ENCODE measurements around the gene NDUFA13.
"Not testable (repeated sequence)": the region's sequence is repeated elsewhere in the genome, so short reads cannot be mapped to it uniquely, and the experiment has no call there.

NDUFA13 gene

GRCh38 chr19:19515642-19516519 lies at the start of gene NDUFA13:
Gene NDUFA13 (plus strand): TSS chr19:19516225. CDS start chr19:19516239, 14 bp downstream.
- H3K4me3 ChIP-seq (ENCODE audit: low read depth, low read length): peak within 1 kb of the TSS; percentile 79

- no peak overlapping the region for H3K4me3 ChIP-seq (ENCODE audit: low read depth, low read length)
Measured at GRCh38 chr19:19468424-19469050, 47.5 kb upstream of the NDUFA13 start.

GRCh38 chr19:19470579-19470978 lies 45.4 kb upstream of the NDUFA13 start:
- no peak overlapping the region for H3K4me3 ChIP-seq (ENCODE audit: low read depth, low read length)

- H3K4me3 ChIP-seq (ENCODE audit: low read depth, low read length): no peak overlapping the region
Measured at GRCh38 chr19:19471682-19472081, 44.3 kb upstream of the NDUFA13 start.

- not testable (repeated sequence) for H3K4me3 ChIP-seq (ENCODE audit: low read depth, low read length)
Measured at GRCh38 chr19:19472106-19472505, 43.9 kb upstream of the NDUFA13 start.

GRCh38 chr19:19475015-19475765 lies 40.8 kb upstream of the NDUFA13 start:
- H3K4me3 ChIP-seq (ENCODE audit: low read depth, low read length): no peak overlapping the region

- no peak overlapping the region for H3K4me3 ChIP-seq (ENCODE audit: low read depth, low read length)
Measured at GRCh38 chr19:19475849-19476828, 39.9 kb upstream of the NDUFA13 start.

GRCh38 chr19:19477705-19478383 lies 38.2 kb upstream of the NDUFA13 start:
- no peak overlapping the region for H3K4me3 ChIP-seq (ENCODE audit: low read depth, low read length)

GRCh38 chr19:19480688-19481087 lies 35.3 kb upstream of the NDUFA13 start:
- H3K4me3 ChIP-seq (ENCODE audit: low read depth, low read length): no peak overlapping the region

- H3K4me3 ChIP-seq (ENCODE audit: low read depth, low read length): no peak overlapping the region
Measured at GRCh38 chr19:19482809-19483596, 33.0 kb upstream of the NDUFA13 start.

GRCh38 chr19:19485161-19485997 lies 30.6 kb upstream of the NDUFA13 start:
- no peak overlapping the region for H3K4me3 ChIP-seq (ENCODE audit: low read depth, low read length)

GRCh38 chr19:19485998-19486290 lies 30.1 kb upstream of the NDUFA13 start:
- no peak overlapping the region for H3K4me3 ChIP-seq (ENCODE audit: low read depth, low read length)

- H3K4me3 ChIP-seq (ENCODE audit: low read depth, low read length): no peak overlapping the region
Measured at GRCh38 chr19:19486343-19487076, 29.5 kb upstream of the NDUFA13 start.

- H3K4me3 ChIP-seq (ENCODE audit: low read depth, low read length): no peak overlapping the region
Measured at GRCh38 chr19:19487077-19487949, 28.7 kb upstream of the NDUFA13 start.

GRCh38 chr19:19487950-19488874 lies 27.8 kb upstream of the NDUFA13 start:
- H3K4me3 ChIP-seq (ENCODE audit: low read depth, low read length): no peak overlapping the region

All from iPS-11a (cell line).